Osteocyte (in vitro differentiated cells): ENCODE results near the gene SMIM35. TPM values are rescaled to one million over a fixed set of nuclear protein-coding genes. Genes with fewer than 3 reads are reported as not detected.

Source experiments
- DNase-seq: peaks from one replicate; pipeline ENCODE4 v3.0.0; 2021; ENCODE audit warnings: mixed read lengths; ENCODE audit not compliant: unreplicated experiment; ENCODE audit errors: extremely low spot score
- H3K27ac Mint-ChIP-seq: one replicate; pipeline ENCODE4 v1.8.0; 2021; ENCODE audit warnings: mild to moderate bottlenecking, mixed read lengths; ENCODE audit not compliant: unreplicated experiment
- H3K27me3 Mint-ChIP-seq: one replicate; pipeline ENCODE4 v1.8.0; 2021; ENCODE audit warnings: mixed read lengths; ENCODE audit not compliant: unreplicated experiment
- H3K36me3 Mint-ChIP-seq: one replicate; pipeline ENCODE4 v1.8.0; 2021; ENCODE audit warnings: mixed read lengths; ENCODE audit not compliant: unreplicated experiment
- H3K4me1 Mint-ChIP-seq: one replicate; pipeline ENCODE4 v1.8.0; 2021; ENCODE audit warnings: mixed read lengths; ENCODE audit not compliant: unreplicated experiment
- H3K4me3 Mint-ChIP-seq: one replicate; pipeline ENCODE4 v1.8.0; 2021; ENCODE audit warnings: mild to moderate bottlenecking, moderate library complexity, mixed read lengths; ENCODE audit not compliant: unreplicated experiment
- H3K9me3 Mint-ChIP-seq: one replicate; pipeline ENCODE4 v1.8.0; 2021; ENCODE audit warnings: mixed read lengths; ENCODE audit not compliant: unreplicated experiment
- total RNA-seq: library from RNA; stranded (reverse); gene quantifications from 2 replicates; pipeline ENCODE4 v1.2.1, GENCODE V29; 2021
- TF ChIP-seq, protein P1 (sequence below): fragments of 200-600 bp; sonication (generic); IDR thresholded peaks from 2 replicates; pipeline ENCODE4 v1.5.0; 2021; ENCODE audit warnings: antibody characterized with exemption, mild to moderate bottlenecking, moderate library complexity

The SMIM35 gene
- total RNA-seq, 1 donor from 2014 or later, result not detected

DNA sequence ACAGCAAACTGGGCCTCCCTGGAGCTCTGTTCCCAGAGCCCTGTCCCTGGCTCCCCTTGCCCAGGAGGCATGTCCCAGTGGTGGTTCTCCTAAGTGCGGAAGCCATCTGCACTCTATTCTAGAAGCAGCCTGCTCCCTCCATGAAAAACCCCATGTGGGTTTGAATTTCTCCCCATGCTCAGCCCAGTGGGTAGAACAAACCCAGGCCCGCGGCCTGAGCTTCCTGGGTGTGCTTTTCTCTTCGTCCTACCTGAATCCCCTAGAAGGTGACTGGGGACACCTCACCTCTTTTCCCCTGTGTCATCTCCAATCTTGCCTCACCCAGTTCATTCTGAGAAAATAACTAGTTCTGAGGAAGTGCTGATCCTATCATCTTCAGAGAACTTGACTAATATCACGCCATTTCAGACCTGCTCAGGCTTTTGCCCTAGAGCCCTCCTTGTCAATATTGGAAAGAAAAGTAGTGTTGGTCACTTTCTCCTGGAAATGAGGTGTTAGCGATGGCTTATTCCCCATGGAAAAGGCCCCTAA lies 84.7 kb downstream of the SMIM35 start:
- Mint-ChIP-seq H3K27ac (no peak overlapping the region), H3K4me1 (no peaks in the 10 kb centered on the region), H3K27me3 (peaks cover 4% of the 10 kb centered on the region), H3K4me3 (no peak overlapping the region), H3K36me3 (no peaks in the 10 kb centered on the region), H3K9me3 (peaks cover 3% of the 10 kb centered on the region)
- no peak for DNase-seq
- TF ChIP-seq, protein P1, sequence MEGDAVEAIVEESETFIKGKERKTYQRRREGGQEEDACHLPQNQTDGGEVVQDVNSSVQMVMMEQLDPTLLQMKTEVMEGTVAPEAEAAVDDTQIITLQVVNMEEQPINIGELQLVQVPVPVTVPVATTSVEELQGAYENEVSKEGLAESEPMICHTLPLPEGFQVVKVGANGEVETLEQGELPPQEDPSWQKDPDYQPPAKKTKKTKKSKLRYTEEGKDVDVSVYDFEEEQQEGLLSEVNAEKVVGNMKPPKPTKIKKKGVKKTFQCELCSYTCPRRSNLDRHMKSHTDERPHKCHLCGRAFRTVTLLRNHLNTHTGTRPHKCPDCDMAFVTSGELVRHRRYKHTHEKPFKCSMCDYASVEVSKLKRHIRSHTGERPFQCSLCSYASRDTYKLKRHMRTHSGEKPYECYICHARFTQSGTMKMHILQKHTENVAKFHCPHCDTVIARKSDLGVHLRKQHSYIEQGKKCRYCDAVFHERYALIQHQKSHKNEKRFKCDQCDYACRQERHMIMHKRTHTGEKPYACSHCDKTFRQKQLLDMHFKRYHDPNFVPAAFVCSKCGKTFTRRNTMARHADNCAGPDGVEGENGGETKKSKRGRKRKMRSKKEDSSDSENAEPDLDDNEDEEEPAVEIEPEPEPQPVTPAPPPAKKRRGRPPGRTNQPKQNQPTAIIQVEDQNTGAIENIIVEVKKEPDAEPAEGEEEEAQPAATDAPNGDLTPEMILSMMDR, result no peak

DNA sequence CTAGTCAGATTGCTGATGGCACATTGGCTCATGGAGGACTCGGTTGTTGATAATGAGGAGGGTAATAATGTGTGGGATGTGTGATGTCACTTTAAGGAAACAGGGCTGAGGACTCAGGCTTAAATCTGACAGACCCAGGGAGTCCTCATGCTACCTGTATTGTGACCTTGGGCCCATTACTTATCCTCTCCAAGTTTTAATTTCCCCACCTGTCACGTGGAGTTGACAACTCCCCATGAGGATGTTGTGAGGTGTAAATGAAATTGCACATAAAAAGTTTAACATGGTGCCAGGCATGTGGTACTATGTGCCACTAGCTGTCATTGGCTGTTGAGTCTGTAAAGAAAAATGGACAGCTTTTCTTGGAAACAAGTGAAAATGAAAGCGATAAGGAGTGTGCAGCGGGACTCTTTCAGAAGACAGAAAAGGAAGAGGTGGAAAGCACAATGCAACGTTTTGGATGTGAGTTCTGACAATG lies 85.2 kb downstream of the SMIM35 start:
- no peak for DNase-seq
- H3K27me3 Mint-ChIP-seq, result peaks cover 4% of the 10 kb centered on the region
- TF ChIP-seq, protein P1, result no peak
- no peak overlapping the region for H3K4me3 Mint-ChIP-seq
- H3K4me1 Mint-ChIP-seq, result no peaks in the 10 kb centered on the region
- peaks cover 3% of the 10 kb centered on the region for H3K9me3 Mint-ChIP-seq
- no peaks in the 10 kb centered on the region for H3K36me3 Mint-ChIP-seq
- no peak overlapping the region for H3K27ac Mint-ChIP-seq

DNA sequence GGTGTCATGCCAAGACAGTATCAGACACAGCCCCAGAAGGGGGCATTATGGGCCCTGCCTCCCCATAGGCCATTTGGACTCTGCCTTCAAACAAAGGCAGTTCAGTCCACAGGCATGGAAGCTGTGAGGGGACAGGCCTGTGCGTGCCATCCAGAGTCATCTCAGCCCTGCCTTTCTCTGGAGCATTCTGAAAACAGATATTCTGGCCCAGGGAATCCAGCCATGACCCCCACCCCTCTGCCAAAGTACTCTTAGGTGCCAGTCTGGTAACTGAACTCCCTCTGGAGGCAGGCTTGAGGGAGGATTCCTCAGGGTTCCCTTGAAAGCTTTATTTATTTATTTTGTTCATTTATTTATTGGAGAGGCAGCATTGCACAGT lies 85.9 kb downstream of the SMIM35 start:
- Mint-ChIP-seq H3K36me3 (no peaks in the 10 kb centered on the region), H3K27ac (no peak overlapping the region), H3K27me3 (peaks cover 4% of the 10 kb centered on the region), H3K4me3 (no peak overlapping the region), H3K9me3 (peaks cover 3% of the 10 kb centered on the region), H3K4me1 (no peaks in the 10 kb centered on the region)
- TF ChIP-seq, protein P1, result no peak
- no peak for DNase-seq

DNA sequence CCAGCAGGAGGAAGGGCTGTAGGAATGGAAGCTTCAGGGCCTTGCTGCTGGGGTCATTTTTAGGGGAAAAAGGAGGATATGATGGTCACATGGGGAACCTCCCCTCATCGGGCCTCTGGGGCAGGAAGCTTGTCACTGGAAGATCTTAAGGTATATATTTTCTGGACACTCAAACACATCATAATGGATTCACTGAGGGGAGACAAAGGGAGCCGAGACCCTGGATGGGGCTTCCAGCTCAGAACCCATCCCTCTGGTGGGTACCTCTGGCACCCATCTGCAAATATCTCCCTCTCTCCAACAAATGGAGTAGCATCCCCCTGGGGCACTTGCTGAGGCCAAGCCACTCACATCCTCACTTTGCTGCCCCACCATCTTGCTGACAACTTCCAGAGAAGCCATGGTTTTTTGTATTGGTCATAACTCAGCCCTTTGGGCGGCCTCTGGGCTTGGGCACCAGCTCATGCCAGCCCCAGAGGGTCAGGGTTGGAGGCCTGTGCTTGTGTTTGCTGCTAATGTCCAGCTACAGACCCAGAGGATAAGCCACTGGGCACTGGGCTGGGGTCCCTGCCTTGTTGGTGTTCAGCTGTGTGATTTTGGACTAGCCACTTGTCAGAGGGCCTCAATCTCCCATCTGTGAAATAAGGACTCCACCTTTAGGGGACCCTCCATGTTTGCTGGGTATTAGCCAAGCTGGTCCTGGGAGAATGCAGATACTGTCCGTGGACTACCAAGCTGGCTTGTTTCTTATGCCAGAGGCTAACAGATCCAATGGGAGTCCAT lies 86.5 kb downstream of the SMIM35 start:
- H3K9me3 Mint-ChIP-seq, result peaks cover 3% of the 10 kb centered on the region

More for the DNA sequence above, 86.5 kb downstream of the SMIM35 start:
- no peak overlapping the region for H3K4me3 Mint-ChIP-seq
- DNase-seq, result no peak
- no peak overlapping the region for H3K27ac Mint-ChIP-seq
- no peaks in the 10 kb centered on the region for H3K4me1 Mint-ChIP-seq
- TF ChIP-seq, protein P1, result no peak
- peaks cover 4% of the 10 kb centered on the region for H3K27me3 Mint-ChIP-seq
- no peaks in the 10 kb centered on the region for H3K36me3 Mint-ChIP-seq
